Lung (tissue), 12 donors: ENCODE measurements around the gene STIP1. TPM values are rescaled to one million over a fixed set of nuclear protein-coding genes. Genes with fewer than 3 reads are reported as not detected.
A peak's percentile ranks its signal among the peaks of the same experiment; 100 is the strongest.

Experiments
- ATAC-seq: fragments of 200-7000 bp; cut with Tn5 transposase; one replicate; pipeline ENCODE4 v1.9.1; 2020; ENCODE audit warnings: moderate number of reproducible peaks; ENCODE audit not compliant: insufficient read depth, low FRiP score
- DNase-seq, 3 donors: peaks; one replicate each; pipeline ENCODE4 v3.0.0-alpha.2; 2013 to 2017
- H3K27ac ChIP-seq, 2 donors: one replicate each; pipeline ENCODE4 v1.5.1; 2013; ENCODE audit warnings: mild to moderate bottlenecking in 2 of 2, moderate library complexity in 2 of 2, control low read depth in 1 of 2, inconsistent platforms in 1 of 2, low read depth in 1 of 2, low read length in 1 of 2
- H3K27me3 ChIP-seq, 3 donors: one replicate each; pipeline ENCODE4 v1.5.1; 2013; ENCODE audit warnings: low read length in 2 of 3; ENCODE audit not compliant: control insufficient read depth in 3 of 3, insufficient read depth in 3 of 3
- H3K36me3 ChIP-seq, 4 donors: one replicate each; pipeline ENCODE4 v1.5.1; 2013; ENCODE audit warnings: low read length in 4 of 4, mild to moderate bottlenecking in 1 of 4, moderate library complexity in 1 of 4; ENCODE audit not compliant: control insufficient read depth in 4 of 4, insufficient read depth in 4 of 4
- H3K4me1 ChIP-seq, 5 donors: one replicate each; pipeline ENCODE4 v1.5.1; 2013; ENCODE audit warnings: low read length in 5 of 5, mild to moderate bottlenecking in 2 of 5, moderate library complexity in 1 of 5; ENCODE audit not compliant: control insufficient read depth in 5 of 5, insufficient read depth in 5 of 5
- H3K4me3 ChIP-seq: one replicate; pipeline ENCODE4 v1.5.1; 2013; ENCODE audit warnings: mild to moderate bottlenecking, control low read depth, moderate library complexity
- H3K9ac ChIP-seq, 2 donors: one replicate each; pipeline ENCODE4 v1.5.1; 2013; ENCODE audit warnings: low read length in 2 of 2, control low read depth in 1 of 2; ENCODE audit not compliant: insufficient read depth in 1 of 2
- H3K9me3 ChIP-seq, 4 donors: one replicate each; pipeline ENCODE4 v1.5.1; 2013; ENCODE audit warnings: low read length in 3 of 4, mild to moderate bottlenecking in 1 of 4, moderate library complexity in 1 of 4; ENCODE audit not compliant: control insufficient read depth in 4 of 4, insufficient read depth in 3 of 4
- whole genome bisulfite sequencing, 2 donors: extraction: QIAGEN DNeasy Blood & Tissue Kit; methylation state at CpG; one replicate each; pipeline ENCODE4 v1.1.7; 2013; 5-methylcytosine and 5-hydroxymethylcytosine counted together
- polyA plus RNA-seq, 2 donors: library from polyadenylated mRNA; stranded (reverse); fragments of 200-250 nt; gene quantifications; one replicate each; pipeline ENCODE4 v1.2.1, GENCODE V29; 2013
- total RNA-seq, 2 donors: library from RNA; depleted of rRNA in 1 of 2; stranded (reverse); fragments of >200 nt in 1 of 2; gene quantifications; one replicate each; pipeline ENCODE4 v1.2.1, GENCODE V29; 2014 to 2021
- TF ChIP-seq, protein P1 (sequence below): IDR thresholded peaks from 2 replicates; pipeline ENCODE4 v1.5.1; 2012; ENCODE audit warnings: mild to moderate bottlenecking; ENCODE audit errors: control extremely low read depth, extremely low read depth
- donor health status: control.
- donor health status: control.
- donor health status: Bipolar disorder and iron deficiency.
- donor health status: healthy.
- donor health status: DM: yes; HTN: yes; CAD: no.

STIP1 gene
- total and polyA plus RNA-seq, 4 donors = 75.9 to 122 (median 94.8) TPM

DNA sequence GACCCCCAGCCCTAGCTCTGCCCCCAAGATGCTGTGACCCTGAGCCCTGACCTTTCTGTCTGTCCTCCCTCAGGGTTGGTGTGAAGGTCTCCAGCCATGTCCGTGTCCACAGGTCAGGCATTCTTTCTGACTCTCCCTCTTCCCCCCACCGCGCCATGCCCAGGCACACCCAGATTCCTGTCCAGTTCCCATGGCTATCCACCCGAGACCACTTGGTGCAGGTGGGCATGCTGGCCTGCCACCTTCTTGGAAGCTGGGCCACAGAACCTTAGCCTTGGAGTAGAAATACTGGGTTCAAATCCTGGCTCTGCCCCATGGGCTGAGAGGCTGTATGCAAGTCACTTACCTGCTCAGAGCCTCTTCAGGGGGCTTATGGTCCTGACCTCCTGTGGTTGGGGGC, 63.1 kb downstream of the STIP1 start:
- TF ChIP-seq, protein P1, sequence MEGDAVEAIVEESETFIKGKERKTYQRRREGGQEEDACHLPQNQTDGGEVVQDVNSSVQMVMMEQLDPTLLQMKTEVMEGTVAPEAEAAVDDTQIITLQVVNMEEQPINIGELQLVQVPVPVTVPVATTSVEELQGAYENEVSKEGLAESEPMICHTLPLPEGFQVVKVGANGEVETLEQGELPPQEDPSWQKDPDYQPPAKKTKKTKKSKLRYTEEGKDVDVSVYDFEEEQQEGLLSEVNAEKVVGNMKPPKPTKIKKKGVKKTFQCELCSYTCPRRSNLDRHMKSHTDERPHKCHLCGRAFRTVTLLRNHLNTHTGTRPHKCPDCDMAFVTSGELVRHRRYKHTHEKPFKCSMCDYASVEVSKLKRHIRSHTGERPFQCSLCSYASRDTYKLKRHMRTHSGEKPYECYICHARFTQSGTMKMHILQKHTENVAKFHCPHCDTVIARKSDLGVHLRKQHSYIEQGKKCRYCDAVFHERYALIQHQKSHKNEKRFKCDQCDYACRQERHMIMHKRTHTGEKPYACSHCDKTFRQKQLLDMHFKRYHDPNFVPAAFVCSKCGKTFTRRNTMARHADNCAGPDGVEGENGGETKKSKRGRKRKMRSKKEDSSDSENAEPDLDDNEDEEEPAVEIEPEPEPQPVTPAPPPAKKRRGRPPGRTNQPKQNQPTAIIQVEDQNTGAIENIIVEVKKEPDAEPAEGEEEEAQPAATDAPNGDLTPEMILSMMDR = no peak
- ATAC-seq = no peak
- Histone ChIP-seq H3K9ac (no peak overlapping the region), H3K4me3 (no peak overlapping the region), H3K36me3 (peaks cover 0 to 3% (median 1%) of the 10 kb centered on the region in 4 donors), H3K27ac (no peak overlapping the region), H3K27me3 (no peaks in the 10 kb centered on the region), H3K9me3 (no peaks in the 10 kb centered on the region), H3K4me1 (peaks cover 0 to 34% (median 14%) of the 10 kb centered on the region in 5 donors)
- DNase-seq = no peak
- 96 to 97% methylated on average over 4 of the region's 4 CpGs for WGBS, 2 donors

GRCh38 chr11:64249563-64250414, 63.8 kb downstream of the STIP1 start:
- TF ChIP-seq, protein P1 = no peak
- no peak overlapping the region for H3K27ac ChIP-seq
- ATAC-seq (no peak), DNase-seq (no peak)
- peaks cover 0 to 5% (median under 1%) of the 10 kb centered on the region in 4 donors for H3K36me3 ChIP-seq
- H3K27me3 ChIP-seq = no peaks in the 10 kb centered on the region
- 84 to 87% methylated on average over 8 of the region's 8 CpGs for WGBS, 2 donors
- no peak overlapping the region for H3K4me3 ChIP-seq
- H3K9ac ChIP-seq = no peak overlapping the region
- no peaks in the 10 kb centered on the region for H3K9me3 ChIP-seq
- peaks cover 0 to 34% (median 14%) of the 10 kb centered on the region in 5 donors for H3K4me1 ChIP-seq

- Histone ChIP-seq H3K9me3 (no peaks in the 10 kb centered on the region), H3K27me3 (no peaks in the 10 kb centered on the region), H3K27ac (no peak overlapping the region), H3K4me1 (peaks cover 0 to 28% (median 12%) of the 10 kb centered on the region in 5 donors), H3K9ac (no peak overlapping the region), H3K4me3 (no peak overlapping the region), H3K36me3 (peaks cover 0 to 11% (median 2%) of the 10 kb centered on the region in 4 donors)
- TF ChIP-seq, protein P1 = no peak
- 23 to 27% methylated on average over 13 of the region's 13 CpGs for WGBS, 2 donors
- DNase-seq (peak in 1 of 3 donors; percentile 26), ATAC-seq (no peak)
These were observed 64.5 kb downstream of the STIP1 start for GRCh38 chr11:64250415-64251015.
